Sigmoid colon (tissue), 7 donors: Measurements from ENCODE around the gene ZC3H10. TPM values are rescaled to one million over a fixed set of nuclear protein-coding genes. Genes with fewer than 3 reads are reported as not detected.

Source experiments
- DNase-seq: peaks from one replicate; pipeline ENCODE4 v3.0.0-alpha.2; 2019
- H3K27ac ChIP-seq, 4 donors: fragments of 200-600 bp; sonication (generic); one replicate each; pipeline ENCODE4 v1.5.1; 2016 to 2019; ENCODE audit warnings: mild to moderate bottlenecking in 1 of 4
- H3K27me3 ChIP-seq, 3 donors: fragments of 200-600 bp; sonication (generic); one replicate each; pipeline ENCODE4 v1.5.1; 2019; ENCODE audit warnings: mild to moderate bottlenecking in 1 of 3
- H3K36me3 ChIP-seq, 4 donors: fragments of 200-600 bp; sonication (generic); one replicate each; pipeline ENCODE4 v1.5.1; 2016 to 2019
- H3K4me1 ChIP-seq, 4 donors: fragments of 200-600 bp; sonication (generic); one replicate each; pipeline ENCODE4 v1.5.1; 2017 to 2019
- H3K4me3 ChIP-seq, 4 donors: fragments of 200-600 bp; sonication (generic); one replicate each; pipeline ENCODE4 v1.5.1; 2017 to 2019; ENCODE audit warnings: mild to moderate bottlenecking in 2 of 4, moderate library complexity in 1 of 4
- H3K9me3 ChIP-seq, 4 donors: fragments of 200-600 bp in 3 of 4; sonication (generic) in 3 of 4; one replicate each; pipeline versions ENCODE4 v1.5.1 to v1.6.1; 2013 to 2019
- EP300 ChIP-seq, 4 donors: sonication (generic); formaldehyde crosslinking; IDR thresholded peaks; one replicate each; pipeline ENCODE4 v1.6.1; 2017; ENCODE audit warnings: antibody characterized with exemption in 4 of 4
- POLR2A ChIP-seq, 2 donors: fragments of 450-650 bp; IDR thresholded peaks; one replicate each; pipeline ENCODE4 v1.6.1; 2016; ENCODE audit warnings: antibody characterized with exemption in 2 of 2, mild to moderate bottlenecking in 2 of 2, moderate library complexity in 2 of 2
- POLR2AphosphoS5 ChIP-seq, 4 donors: sonication (generic); formaldehyde crosslinking; IDR thresholded peaks; one replicate each; pipeline ENCODE4 v1.6.1; 2017; ENCODE audit warnings: antibody characterized with exemption in 4 of 4
- WGBS, 2 donors: extraction: QIAGEN DNeasy Blood & Tissue Kit; methylation state at CpG; one replicate each; pipeline ENCODE4 v1.1.7; 2013; 5-methylcytosine and 5-hydroxymethylcytosine counted together
- intact Hi-C: fragments of 100-400 bp; cut with DNase I; formaldehyde crosslinking; loops from one replicate; pipeline ENCODE4 v1.15.1; 2023
- polyA plus RNA-seq, 3 donors: library from polyadenylated mRNA; stranded (reverse); fragments of 200-250 nt; gene quantifications; one replicate each; pipeline ENCODE4 v1.2.3, GENCODE V29; 2013
- total RNA-seq, 4 donors: library from RNA; depleted of rRNA; stranded (reverse); fragments of >200 nt; gene quantifications; one replicate each; pipeline ENCODE4 v1.1.0, GENCODE V29; 2016
- TF ChIP-seq, protein P1 (sequence below), 4 experiments: fragments of 450-650 bp in 3 of 4; fragments of 200-600 bp in 1 of 4; IDR thresholded peaks; one replicate each; pipeline ENCODE4 v1.5.1; 2016 to 2019; ENCODE audit warnings: antibody characterized with exemption in 4 of 4, mild to moderate bottlenecking in 3 of 4, moderate library complexity in 2 of 4
- donor health status: healthy with polysubstance abuse.
- donor health status: Bipolar disorder and iron deficiency.
- donor health status: healthy.

Gene ZC3H10
- total and polyA plus RNA-seq, 7 donors = 1.2 to 6.9 (median 3.9) TPM

DNA sequence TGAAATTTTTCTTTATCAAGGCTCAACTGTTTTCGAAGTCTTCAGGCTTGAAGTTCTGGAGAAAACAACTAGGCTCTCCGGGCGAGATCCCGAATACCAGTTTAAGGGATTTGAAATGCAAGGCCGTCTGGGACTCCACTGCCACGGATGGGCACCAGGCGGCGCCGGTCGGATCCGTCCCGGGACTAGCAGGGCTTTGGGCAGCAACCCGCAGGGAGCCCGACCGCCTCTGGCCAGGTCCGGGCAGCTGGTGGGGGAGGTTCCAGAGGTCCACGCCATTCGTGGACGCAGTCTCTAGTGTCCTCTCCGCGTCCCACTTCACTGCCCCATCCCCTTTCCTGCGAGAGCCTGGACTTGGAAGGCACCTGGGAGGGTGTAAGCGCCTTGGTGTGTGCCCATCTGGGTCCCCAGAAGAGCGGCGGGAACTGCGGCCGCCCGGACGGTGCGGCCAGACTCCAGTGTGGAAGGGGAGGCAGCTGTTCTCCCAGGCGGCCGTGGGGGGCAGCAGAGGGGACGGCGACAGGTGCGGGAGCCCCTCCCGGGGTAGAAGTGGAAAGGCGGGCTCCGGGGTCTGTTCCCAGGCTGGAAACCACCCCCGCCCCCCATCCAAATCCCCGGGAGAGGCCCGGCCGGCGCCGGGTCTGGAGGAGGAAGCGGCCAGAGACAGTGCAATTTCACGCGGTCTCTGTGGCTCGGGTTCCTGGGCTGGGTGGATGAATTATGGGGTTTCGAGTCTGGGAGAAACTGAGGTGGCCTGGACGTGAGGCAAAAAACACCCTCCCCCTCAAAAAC, 38.9 kb upstream of the ZC3H10 start:
- TF ChIP-seq, protein P1, sequence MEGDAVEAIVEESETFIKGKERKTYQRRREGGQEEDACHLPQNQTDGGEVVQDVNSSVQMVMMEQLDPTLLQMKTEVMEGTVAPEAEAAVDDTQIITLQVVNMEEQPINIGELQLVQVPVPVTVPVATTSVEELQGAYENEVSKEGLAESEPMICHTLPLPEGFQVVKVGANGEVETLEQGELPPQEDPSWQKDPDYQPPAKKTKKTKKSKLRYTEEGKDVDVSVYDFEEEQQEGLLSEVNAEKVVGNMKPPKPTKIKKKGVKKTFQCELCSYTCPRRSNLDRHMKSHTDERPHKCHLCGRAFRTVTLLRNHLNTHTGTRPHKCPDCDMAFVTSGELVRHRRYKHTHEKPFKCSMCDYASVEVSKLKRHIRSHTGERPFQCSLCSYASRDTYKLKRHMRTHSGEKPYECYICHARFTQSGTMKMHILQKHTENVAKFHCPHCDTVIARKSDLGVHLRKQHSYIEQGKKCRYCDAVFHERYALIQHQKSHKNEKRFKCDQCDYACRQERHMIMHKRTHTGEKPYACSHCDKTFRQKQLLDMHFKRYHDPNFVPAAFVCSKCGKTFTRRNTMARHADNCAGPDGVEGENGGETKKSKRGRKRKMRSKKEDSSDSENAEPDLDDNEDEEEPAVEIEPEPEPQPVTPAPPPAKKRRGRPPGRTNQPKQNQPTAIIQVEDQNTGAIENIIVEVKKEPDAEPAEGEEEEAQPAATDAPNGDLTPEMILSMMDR (IDR thresholded peaks at IDR 0.05) = peak; percentile 57 to 81 (median 76)
- TF ChIP-seq POLR2A (IDR thresholded peaks at IDR 0.05) (no peak), POLR2AphosphoS5 (IDR thresholded peaks at IDR 0.05) (peak in 3 of 4 donors; percentile 4 to 44 (median 28))

GRCh38 chr12:56079723-56080555, 38.1 kb upstream of the ZC3H10 start, which contains the start of gene ERBB3:
ERBB3 (plus strand) TSS chr12:56080165; CDS start chr12:56080301, 136 bp downstream.
- TF ChIP-seq POLR2A (IDR thresholded peaks at IDR 0.05) (peak in 1 of 2 donors; percentile 80), POLR2AphosphoS5 (IDR thresholded peaks at IDR 0.05) (peak in 3 of 4 donors; percentile 22 to 83 (median 75)), EP300 (IDR thresholded peaks at IDR 0.05) (no peak)
- DNase-seq = peak; percentile 87
- Histone ChIP-seq H3K27me3 (peaks cover 0 to 14% (median 3%) of the 10 kb centered on the region in 3 donors), H3K4me1 (peaks cover 0 to 22% (median 18%) of the 10 kb centered on the region in 4 donors), H3K27ac (peak within 1 kb of the TSS; percentile 59 to 79 (median 76)), H3K4me3 (peak within 1 kb of the TSS; percentile 37 to 58 (median 46)), H3K9me3 (no peaks in the 10 kb centered on the region), H3K36me3 (no peaks in the 10 kb centered on the region)
- intact Hi-C loops = loop anchor here (1.0 to 5.0 kb wide), 2 partner anchors 24 to 33 kb away; partner anchors contain the start of gene PA2G4
- WGBS, 2 donors = 0 to 1% methylated on average over 59 of the region's 59 CpGs

More for the DNA sequence above, 38.9 kb upstream of the ZC3H10 start:
- 1 to 3% methylated on average over 50 of the region's 50 CpGs for WGBS, 2 donors
- H3K27ac ChIP-seq = peak overlapping the region; percentile 59 to 79 (median 76)
- DNase-seq = peak; percentile 93
- H3K36me3 ChIP-seq = no peaks in the 10 kb centered on the region
- H3K4me1 ChIP-seq = peaks cover 0 to 22% (median 18%) of the 10 kb centered on the region in 4 donors
- no peaks in the 10 kb centered on the region for H3K9me3 ChIP-seq
- intact Hi-C loops = loop anchor here (1.0 kb wide), 1 partner anchor 25 kb away; the partner anchor contains the start of gene PA2G4
- peak overlapping the region; percentile 37 to 58 (median 46) for H3K4me3 ChIP-seq
- peaks cover 0 to 14% (median 3%) of the 10 kb centered on the region in 3 donors for H3K27me3 ChIP-seq

- TF ChIP-seq EP300 (IDR thresholded peaks at IDR 0.05) (no peak), POLR2A (IDR thresholded peaks at IDR 0.05) (peak in 1 of 2 donors; percentile 52), POLR2AphosphoS5 (IDR thresholded peaks at IDR 0.05) (no peak)
- TF ChIP-seq, protein P1 (IDR thresholded peaks at IDR 0.05) = no peak
- no peak for DNase-seq
- Histone ChIP-seq H3K36me3 (no peaks in the 10 kb centered on the region), H3K4me3 (peak overlapping the region; percentile 37 to 58 (median 46)), H3K27ac (peak overlapping the region; percentile 55 to 79 (median 76)), H3K27me3 (peaks cover 0 to 14% (median 3%) of the 10 kb centered on the region in 3 donors), H3K4me1 (peaks cover 0 to 22% (median 18%) of the 10 kb centered on the region in 4 donors), H3K9me3 (no peaks in the 10 kb centered on the region)
- intact Hi-C loops = loop anchor here (5.0 kb wide), 1 partner anchor 33 kb away; no protein-coding TSS in a partner anchor
- 6 to 23% methylated on average over 20 of the region's 20 CpGs for WGBS, 2 donors
These were observed 37.4 kb upstream of the ZC3H10 start for GRCh38 chr12:56080556-56081138.

GRCh38 chr12:56081393-56082347, 36.4 kb upstream of the ZC3H10 start:
- no peaks in the 10 kb centered on the region for H3K9me3 ChIP-seq
- H3K4me1 ChIP-seq = peaks cover 0 to 22% (median 18%) of the 10 kb centered on the region in 4 donors
- H3K4me3 ChIP-seq = peak overlapping the region; percentile 37 to 58 (median 46)
- no peaks in the 10 kb centered on the region for H3K36me3 ChIP-seq
- H3K27ac ChIP-seq = peak overlapping the region in 2 of 4 donors; percentile 75 to 76
- H3K27me3 ChIP-seq = peaks cover 0 to 14% (median 3%) of the 10 kb centered on the region in 3 donors
- peak in 1 of 2 donors; percentile 51 for TF ChIP-seq POLR2A (IDR thresholded peaks at IDR 0.05)
- TF ChIP-seq POLR2AphosphoS5 (IDR thresholded peaks at IDR 0.05) = peak in 2 of 4 donors; percentile 22 to 38
- TF ChIP-seq, protein P1 (IDR thresholded peaks at IDR 0.05) = no peak
- DNase-seq = peak; percentile 56
- 10 to 59% methylated on average over 6 of the region's 6 CpGs for WGBS, 2 donors
- intact Hi-C loops = loop anchor here (5.0 kb wide), 1 partner anchor 34 kb away; no protein-coding TSS in a partner anchor
